ENCODE measurements around the gene DPEP2.
A peak's percentile ranks its signal among the peaks of the same experiment; 100 is the strongest.
"Not testable (repeated sequence)": the region's sequence is repeated elsewhere in the genome, so short reads cannot be mapped to it uniquely, and the experiment has no call there.

Gene DPEP2

DNA sequence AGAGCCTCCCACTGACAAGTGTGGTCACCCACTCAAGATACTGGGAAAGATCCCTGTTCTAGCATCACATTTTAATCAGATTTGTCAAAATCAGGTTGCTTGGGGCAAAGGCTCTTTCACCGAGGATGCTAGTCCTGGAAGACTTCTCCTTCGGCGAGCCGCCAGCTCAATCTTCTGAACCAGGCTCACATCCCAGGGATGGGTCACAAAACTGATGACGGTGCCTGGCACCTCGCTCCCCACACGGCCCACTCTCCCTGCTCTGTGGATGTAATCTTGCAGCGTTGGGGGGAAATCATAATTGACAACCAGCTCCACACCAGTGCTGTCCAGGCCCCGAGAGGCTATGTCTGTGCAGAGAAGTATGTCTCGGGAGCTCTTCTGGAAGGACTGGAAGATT, 22.2 kb upstream of the DPEP2 start:
- no peak overlapping the region for H3K4me3 ChIP-seq (ENCODE audit: low read depth, low read length)
- TF ChIP-seq, protein P1, sequence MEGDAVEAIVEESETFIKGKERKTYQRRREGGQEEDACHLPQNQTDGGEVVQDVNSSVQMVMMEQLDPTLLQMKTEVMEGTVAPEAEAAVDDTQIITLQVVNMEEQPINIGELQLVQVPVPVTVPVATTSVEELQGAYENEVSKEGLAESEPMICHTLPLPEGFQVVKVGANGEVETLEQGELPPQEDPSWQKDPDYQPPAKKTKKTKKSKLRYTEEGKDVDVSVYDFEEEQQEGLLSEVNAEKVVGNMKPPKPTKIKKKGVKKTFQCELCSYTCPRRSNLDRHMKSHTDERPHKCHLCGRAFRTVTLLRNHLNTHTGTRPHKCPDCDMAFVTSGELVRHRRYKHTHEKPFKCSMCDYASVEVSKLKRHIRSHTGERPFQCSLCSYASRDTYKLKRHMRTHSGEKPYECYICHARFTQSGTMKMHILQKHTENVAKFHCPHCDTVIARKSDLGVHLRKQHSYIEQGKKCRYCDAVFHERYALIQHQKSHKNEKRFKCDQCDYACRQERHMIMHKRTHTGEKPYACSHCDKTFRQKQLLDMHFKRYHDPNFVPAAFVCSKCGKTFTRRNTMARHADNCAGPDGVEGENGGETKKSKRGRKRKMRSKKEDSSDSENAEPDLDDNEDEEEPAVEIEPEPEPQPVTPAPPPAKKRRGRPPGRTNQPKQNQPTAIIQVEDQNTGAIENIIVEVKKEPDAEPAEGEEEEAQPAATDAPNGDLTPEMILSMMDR (IDR thresholded peaks at IDR 0.05; ENCODE audit: low read depth, low read length), result no peak
- no peak for DNase-seq (ENCODE audit: low read depth, low spot score)
- in situ Hi-C loops (cut with HindIII; ENCODE audit: low sequenced_read_pairs), result no loop called here

DNA sequence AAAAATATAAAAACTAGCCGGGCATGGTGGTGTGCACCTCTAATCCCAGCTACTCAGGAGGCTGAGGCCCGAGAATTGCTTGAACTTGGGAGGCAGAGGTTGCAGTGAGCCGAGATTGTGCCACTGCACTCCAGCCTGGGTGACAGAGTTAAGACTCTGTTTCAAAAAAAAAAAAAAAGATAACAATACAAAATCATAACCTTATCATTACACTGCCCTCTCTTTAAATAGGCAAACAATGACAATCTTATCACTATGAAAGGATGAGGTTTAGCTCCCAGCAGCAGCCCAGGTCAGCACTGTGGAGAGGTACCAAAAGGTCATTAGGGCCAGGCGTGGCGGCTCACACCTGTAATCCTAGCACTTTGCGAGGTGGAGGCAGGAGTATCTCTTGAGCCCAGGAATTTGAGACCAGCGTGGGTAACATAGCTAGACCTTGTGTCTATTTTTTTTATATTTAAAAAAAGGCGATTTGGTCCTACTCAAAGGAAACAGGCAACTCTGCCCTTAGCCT, 19.9 kb upstream of the DPEP2 start:
- TF ChIP-seq, protein P1 (IDR thresholded peaks at IDR 0.05; ENCODE audit: low read depth, low read length), result no peak
- DNase-seq (ENCODE audit: low read depth, low spot score), result no peak
- in situ Hi-C loops (cut with HindIII; ENCODE audit: low sequenced_read_pairs), result no loop called here
- H3K4me3 ChIP-seq (ENCODE audit: low read depth, low read length), result no peak overlapping the region

DNA sequence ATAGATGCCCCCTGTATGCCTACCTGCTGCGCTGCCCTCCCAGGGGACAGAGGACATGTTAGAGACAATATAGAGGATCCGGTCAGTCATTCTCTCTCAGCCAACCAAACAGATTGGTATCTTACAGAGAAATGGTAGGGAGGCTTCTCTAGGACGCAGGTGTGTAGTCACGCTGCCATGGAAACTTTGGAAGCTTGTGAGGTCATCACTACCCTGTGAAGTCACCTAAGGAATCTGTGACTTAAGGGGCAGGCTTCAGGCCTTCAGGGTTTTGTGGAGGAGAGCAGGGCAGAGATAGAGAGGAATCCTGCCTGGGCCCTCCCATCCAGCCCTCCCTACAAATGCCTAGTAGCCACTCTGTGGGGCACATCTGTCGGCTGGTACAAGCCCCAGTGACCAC, 16.4 kb upstream of the DPEP2 start, which contains the start of gene DPEP2NB:
Gene DPEP2NB, minus strand, starts transcription at position 231 of the 400 bp plus-strand sequence. Its CDS starts 141 bp downstream, at position 90.
- in situ Hi-C loops (cut with HindIII; ENCODE audit: low sequenced_read_pairs), result no loop called here
- no peak for DNase-seq (ENCODE audit: low read depth, low spot score)
- no peak within 1 kb of the TSS for H3K4me3 ChIP-seq (ENCODE audit: low read depth, low read length)
- TF ChIP-seq, protein P1 (IDR thresholded peaks at IDR 0.05; ENCODE audit: low read depth, low read length), result no peak

DNA sequence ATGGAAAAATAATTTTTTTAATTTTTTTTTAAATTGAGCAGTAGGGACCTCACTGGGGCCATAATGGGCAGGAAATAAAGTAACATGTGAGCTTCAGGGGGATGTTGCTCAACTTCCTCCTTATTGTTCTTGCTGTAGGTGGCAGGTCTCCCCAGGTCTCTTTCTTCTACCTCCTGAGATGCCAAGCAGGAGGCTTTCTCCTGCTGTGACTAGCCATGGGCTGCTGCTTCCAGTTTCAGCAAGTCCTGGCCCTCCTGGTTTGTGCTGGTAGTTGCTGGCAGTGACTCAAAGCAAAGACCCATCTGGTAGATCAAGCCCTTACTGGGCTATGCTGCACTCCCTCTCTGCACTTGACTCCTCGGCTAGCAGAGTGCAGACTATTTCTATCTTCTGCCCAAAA, 14.2 kb upstream of the DPEP2 start:
- in situ Hi-C loops (cut with HindIII; ENCODE audit: low sequenced_read_pairs), result no loop called here
- H3K4me3 ChIP-seq (ENCODE audit: low read depth, low read length), result no peak overlapping the region

DNA sequence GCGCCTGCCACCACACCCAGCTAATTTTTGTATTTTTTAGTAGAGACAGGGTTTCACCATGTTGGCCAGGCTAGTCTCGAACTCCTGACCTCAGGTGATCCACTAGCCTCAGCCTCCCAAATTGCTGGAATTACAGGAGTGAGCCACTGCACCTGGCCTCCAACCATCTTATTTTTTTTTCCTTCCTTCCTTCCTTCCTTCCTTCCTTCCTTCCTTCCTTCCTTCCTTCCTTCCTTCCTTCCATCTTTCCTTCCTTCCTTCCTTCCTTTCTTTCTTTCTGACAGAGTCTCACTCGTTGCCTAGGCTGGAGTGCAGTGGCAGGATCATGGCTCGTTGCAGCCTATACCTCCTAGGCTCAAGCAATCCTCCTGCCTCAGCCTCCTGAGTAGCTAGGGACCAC, 10.6 kb upstream of the DPEP2 start:
- in situ Hi-C loops (cut with HindIII; ENCODE audit: low sequenced_read_pairs); DNase-seq (ENCODE audit: low read depth, low spot score); H3K4me3 ChIP-seq (ENCODE audit: low read depth, low read length): not testable (repeated sequence)

More for the DNA sequence above, 14.2 kb upstream of the DPEP2 start:
- TF ChIP-seq, protein P1 (IDR thresholded peaks at IDR 0.05; ENCODE audit: low read depth, low read length), result no peak
- DNase-seq (ENCODE audit: low read depth, low spot score), result no peak

DNA sequence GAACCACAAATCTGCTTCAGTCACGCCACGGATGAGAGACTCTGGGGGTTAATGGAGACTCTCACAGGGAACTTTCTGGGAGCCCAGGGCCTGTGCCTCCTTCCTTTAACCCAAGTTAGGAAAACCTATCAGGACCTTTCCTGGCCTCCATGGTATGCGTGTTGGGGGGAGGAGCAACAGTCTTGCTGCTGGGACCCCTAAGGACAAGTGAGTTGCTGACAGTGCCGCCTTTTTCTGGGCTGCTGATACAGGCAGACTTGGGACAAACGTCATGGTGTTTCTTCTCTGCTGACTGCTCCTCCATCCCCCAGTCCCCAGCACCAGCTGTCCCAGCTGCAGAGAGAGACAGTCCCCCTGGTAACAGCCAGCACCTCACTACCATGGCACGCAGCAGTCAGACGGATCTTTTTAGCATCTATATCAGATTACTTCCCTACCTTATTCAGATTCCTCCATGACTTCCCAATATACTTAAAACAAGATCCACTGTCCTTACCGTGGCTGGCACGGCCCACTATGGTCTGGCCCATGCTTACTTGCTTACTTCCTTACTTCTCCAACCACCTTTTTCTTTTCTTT, 10.0 kb upstream of the DPEP2 start:
- in situ Hi-C loops (cut with HindIII; ENCODE audit: low sequenced_read_pairs), result no loop called here
- TF ChIP-seq, protein P1 (IDR thresholded peaks at IDR 0.05; ENCODE audit: low read depth, low read length), result no peak
- no peak for DNase-seq (ENCODE audit: low read depth, low spot score)

DNA sequence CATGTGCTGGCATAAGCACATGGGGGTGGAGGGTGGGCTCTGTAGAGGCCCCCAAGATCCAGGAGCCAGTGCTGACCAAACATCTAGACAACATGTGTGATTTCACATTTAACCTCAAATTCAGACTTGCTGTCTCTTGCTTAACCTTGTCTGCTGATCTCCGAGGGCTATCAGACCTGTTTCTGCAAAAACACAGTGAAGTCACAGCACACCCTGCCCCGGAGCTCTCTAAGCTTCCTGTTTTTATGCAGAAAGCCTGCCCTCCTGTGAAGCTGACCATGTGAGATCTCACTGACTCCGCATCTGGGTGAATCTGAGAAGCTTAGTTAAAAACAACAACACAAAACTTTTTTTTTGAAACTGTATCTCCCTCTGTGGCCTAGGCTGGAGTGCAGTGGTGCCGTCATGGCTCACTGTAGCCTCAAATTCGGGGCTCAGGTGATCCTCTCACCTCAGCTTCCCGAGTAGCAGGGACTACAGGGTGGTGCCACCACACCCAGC, 6.6 kb upstream of the DPEP2 start:
- H3K4me3 ChIP-seq (ENCODE audit: low read depth, low read length), result no peak overlapping the region
- TF ChIP-seq, protein P1 (IDR thresholded peaks at IDR 0.05; ENCODE audit: low read depth, low read length), result no peak
- in situ Hi-C loops (cut with HindIII; ENCODE audit: low sequenced_read_pairs), result no loop called here
- peak; percentile 19 for DNase-seq (ENCODE audit: low read depth, low spot score)

More for the DNA sequence above, 10.0 kb upstream of the DPEP2 start:
- no peak overlapping the region for H3K4me3 ChIP-seq (ENCODE audit: low read depth, low read length)
